Smooth muscle cell (in vitro differentiated cells): ENCODE data around the gene CIDEC. TPM values are rescaled to one million over a fixed set of nuclear protein-coding genes. Genes with fewer than 3 reads are reported as not detected.

Source experiments
- DNase-seq: peaks from one replicate; lab custom pipeline; 2025; ENCODE audit not compliant: unreplicated experiment; lab: John Stamatoyannopoulos, UW
- H2AFZ ChIP-seq: fragments of 200-600 bp; sonication (generic); 2 replicates; pipeline ENCODE4 v1.6.0; 2016; ENCODE audit warnings: antibody characterized with exemption, low read depth, mild to moderate bottlenecking
- H3F3A ChIP-seq: fragments of 200-600 bp; sonication (generic); 2 replicates; pipeline ENCODE4 v1.6.0; 2017; ENCODE audit warnings: antibody characterized with exemption, low read depth
- H3K27ac ChIP-seq: fragments of 200-600 bp; sonication (generic); 2 replicates; pipeline ENCODE4 v1.5.1; 2016; ENCODE audit warnings: low read depth, mild to moderate bottlenecking
- H3K27me3 ChIP-seq: fragments of 200-600 bp; sonication (generic); 2 replicates; pipeline ENCODE4 v1.6.1; 2016; ENCODE audit warnings: low read depth, mild to moderate bottlenecking
- H3K36me3 ChIP-seq: fragments of 200-600 bp; sonication (generic); 2 replicates; pipeline ENCODE4 v1.5.1; 2016; ENCODE audit warnings: low read depth
- H3K4me1 ChIP-seq: fragments of 200-600 bp; sonication (generic); 2 replicates; pipeline ENCODE4 v1.5.1; 2016; ENCODE audit warnings: low read depth
- H3K4me2 ChIP-seq: fragments of 200-600 bp; sonication (generic); 2 replicates; pipeline ENCODE4 v1.6.0; 2016; ENCODE audit warnings: mild to moderate bottlenecking
- H3K4me3 ChIP-seq: fragments of 200-600 bp; sonication (generic); 2 replicates; pipeline ENCODE4 v1.5.1; 2016; ENCODE audit warnings: mild to moderate bottlenecking
- H3K79me2 ChIP-seq: fragments of 200-600 bp; sonication (generic); 2 replicates; pipeline ENCODE4 v1.6.0; 2016; ENCODE audit warnings: low read depth, mild to moderate bottlenecking
- H3K9ac ChIP-seq: fragments of 200-600 bp; sonication (generic); 2 replicates; pipeline ENCODE4 v1.6.0; 2016; ENCODE audit warnings: low read depth
- H3K9me3 ChIP-seq: fragments of 200-600 bp; sonication (generic); replicated peaks from 2 replicates; pipeline ENCODE4 v1.5.1; 2016; ENCODE audit warnings: low read depth
- H4K20me1 ChIP-seq: fragments of 200-600 bp; sonication (generic); 2 replicates; pipeline ENCODE4 v1.6.0; 2016; ENCODE audit warnings: low read depth
- CTCF ChIP-seq: fragments of 200-600 bp; sonication (generic); IDR thresholded peaks from 2 replicates; pipeline ENCODE4 v1.5.1; 2017; ENCODE audit warnings: borderline replicate concordance, mild to moderate bottlenecking, antibody characterized with exemption; ENCODE audit not compliant: insufficient read depth, poor library complexity, severe bottlenecking
- WGBS: methylation state at CpG from one replicate; pipeline ENCODE4 v1.1.7; 2016; ENCODE audit warnings: low lambda C conversion rate; 5-methylcytosine and 5-hydroxymethylcytosine counted together
- polyA plus RNA-seq: library from polyadenylated mRNA; unstranded; fragments of >200 nt; fragmentation: Nextera tagmentation; extraction: Ambion mirVana; gene quantifications from 2 replicates; pipeline ENCODE4 v1.2.1, GENCODE V29; 2016
- total RNA-seq: library from RNA; depleted of rRNA; stranded (reverse); fragments of >200 nt; gene quantifications from 2 replicates; pipeline ENCODE4 v1.2.3, GENCODE V29; 2014

Gene CIDEC
- total and polyA plus RNA-seq, 2 experiments from 2014 or later, result not detected

GRCh38 chr3:9864200-9864927, 15.7 kb downstream of the CIDEC start:
- Histone ChIP-seq H3K27me3 (no peaks in the 10 kb centered on the region), H3K9me3 (no peaks in the 10 kb centered on the region), H3K79me2 (no peaks in the 10 kb centered on the region), H3K36me3 (no peaks in the 10 kb centered on the region), H3K9ac (no peak overlapping the region), H3K27ac (peak overlapping the region; percentile 20), H2AFZ (peak overlapping the region; percentile 55), H4K20me1 (no peaks in the 10 kb centered on the region), H3K4me2 (peak overlapping the region; percentile 35), H3K4me1 (no peaks in the 10 kb centered on the region), H3K4me3 (no peak overlapping the region), H3F3A (no peaks in the 10 kb centered on the region)
- no peak for TF ChIP-seq CTCF
- 65% methylated on average over 16 of the region's 16 CpGs for WGBS
- no peak for DNase-seq

- no peak for DNase-seq
- Histone ChIP-seq H3K9ac (no peak overlapping the region), H2AFZ (peak overlapping the region; percentile 86), H3K27ac (no peak overlapping the region), H3K4me2 (peak overlapping the region; percentile 76), H3F3A (no peaks in the 10 kb centered on the region), H3K4me1 (no peaks in the 10 kb centered on the region), H3K79me2 (no peaks in the 10 kb centered on the region), H3K27me3 (no peaks in the 10 kb centered on the region), H4K20me1 (no peaks in the 10 kb centered on the region), H3K9me3 (no peaks in the 10 kb centered on the region), H3K4me3 (peak overlapping the region; percentile 36), H3K36me3 (no peaks in the 10 kb centered on the region)
- WGBS, result 80% methylated on average over 18 of the region's 22 CpGs
- TF ChIP-seq CTCF, result no peak
Measured at GRCh38 chr3:9863058-9863772, 16.8 kb downstream of the CIDEC start.

GRCh38 chr3:9862391-9863057, 17.5 kb downstream of the CIDEC start:
- Histone ChIP-seq H4K20me1 (no peaks in the 10 kb centered on the region), H3K4me3 (peak overlapping the region; percentile 36), H3K27ac (no peak overlapping the region), H3K9me3 (no peaks in the 10 kb centered on the region), H3K79me2 (no peaks in the 10 kb centered on the region), H3K4me1 (no peaks in the 10 kb centered on the region), H3K27me3 (no peaks in the 10 kb centered on the region), H2AFZ (peak overlapping the region; percentile 86), H3K4me2 (peak overlapping the region; percentile 76), H3K9ac (no peak overlapping the region), H3K36me3 (no peaks in the 10 kb centered on the region), H3F3A (no peaks in the 10 kb centered on the region)
- no peak for DNase-seq
- peak; percentile 30 for TF ChIP-seq CTCF
- 16% methylated on average over 29 of the region's 45 CpGs for WGBS
